Osteoblast (primary cell): ENCODE data around the gene MAP2K5. TPM values are rescaled to one million over a fixed set of nuclear protein-coding genes. Genes with fewer than 3 reads are reported as not detected.

ENCODE experiments used
- DNase-seq: peaks from one replicate; pipeline ENCODE4 v3.0.0; 2011; ENCODE audit warnings: low spot score, mixed read lengths; ENCODE audit not compliant: insufficient read length; ENCODE audit errors: missing footprints
- H2AFZ ChIP-seq: 2 replicates; pipeline ENCODE4 v1.6.0; 2011; ENCODE audit warnings: mild to moderate bottlenecking, low read length
- H3K27ac ChIP-seq: 2 replicates; pipeline ENCODE4 v1.5.1; 2011; ENCODE audit warnings: mild to moderate bottlenecking, low read depth, low read length, moderate library complexity
- H3K27me3 ChIP-seq: 2 replicates; pipeline ENCODE4 v1.6.0; 2012; ENCODE audit warnings: mild to moderate bottlenecking, control low read depth, inconsistent platforms, low read length, moderate library complexity; ENCODE audit not compliant: insufficient read depth
- H3K36me3 ChIP-seq: 2 replicates; pipeline ENCODE4 v1.5.1; 2011; ENCODE audit warnings: mild to moderate bottlenecking, low read length, control low read depth, moderate library complexity; ENCODE audit not compliant: insufficient read depth
- H3K4me1 ChIP-seq: 2 replicates; pipeline ENCODE4 v1.5.1; 2011; ENCODE audit warnings: mild to moderate bottlenecking, low read length, control low read depth, moderate library complexity; ENCODE audit not compliant: insufficient read depth
- H3K4me2 ChIP-seq: 2 replicates; pipeline ENCODE4 v1.6.0; 2011; ENCODE audit warnings: mild to moderate bottlenecking, low read length; ENCODE audit not compliant: insufficient read depth
- H3K4me3 ChIP-seq: fragments of 200-600 bp; sonication (generic); 3 replicates; pipeline ENCODE4 v1.5.1; 2012; ENCODE audit warnings: mild to moderate bottlenecking, low read length, inconsistent platforms; ENCODE audit not compliant: insufficient read depth
- H3K79me2 ChIP-seq: 2 replicates; pipeline ENCODE4 v1.6.0; 2012; ENCODE audit warnings: mild to moderate bottlenecking, low read length, control low read depth, inconsistent platforms; ENCODE audit not compliant: insufficient read depth
- H3K9me3 ChIP-seq: 2 replicates; pipeline ENCODE4 v1.5.1; 2011; ENCODE audit warnings: low read depth, low read length, control low read depth
- H4K20me1 ChIP-seq: 2 replicates; pipeline ENCODE4 v1.6.0; 2012; ENCODE audit warnings: mild to moderate bottlenecking, low read length, control low read depth; ENCODE audit not compliant: insufficient read depth
- CTCF ChIP-seq: IDR thresholded peaks from 2 replicates; pipeline ENCODE4 v1.5.1; 2011; ENCODE audit warnings: mild to moderate bottlenecking, low read depth, low read length, moderate library complexity; ENCODE audit errors: extremely low read depth
- total RNA-seq: library from RNA; depleted of rRNA; stranded (reverse); fragments of >200 nt; gene quantifications from 2 replicates; pipeline ENCODE4 v1.2.3, GENCODE V29; 2012

MAP2K5 gene
- total RNA-seq, 1 donor = 10.1 TPM

GRCh38 chr15:67641453-67641852 is 99.0 kb downstream of the MAP2K5 start:
- H3K79me2 ChIP-seq = no peaks in the 10 kb centered on the region
- no peak for TF ChIP-seq CTCF
- no peak overlapping the region for H3K27ac ChIP-seq
- peak; percentile 68 for DNase-seq
- no peaks in the 10 kb centered on the region for H3K36me3 ChIP-seq
- H2AFZ ChIP-seq = no peak overlapping the region
- H3K4me3 ChIP-seq = no peak overlapping the region
- no peaks in the 10 kb centered on the region for H4K20me1 ChIP-seq
- H3K4me2 ChIP-seq = no peak overlapping the region
- no peaks in the 10 kb centered on the region for H3K4me1 ChIP-seq
- H3K27me3 ChIP-seq = no peaks in the 10 kb centered on the region
- H3K9me3 ChIP-seq = no peaks in the 10 kb centered on the region

GRCh38 chr15:67646847-67647246 is 104.3 kb downstream of the MAP2K5 start:
- no peak for DNase-seq
- no peak overlapping the region for H3K4me2 ChIP-seq

GRCh38 chr15:67652586-67652985 is 110.1 kb downstream of the MAP2K5 start:
- H3K4me1 ChIP-seq = no peaks in the 10 kb centered on the region
- no peaks in the 10 kb centered on the region for H3K9me3 ChIP-seq
- no peak overlapping the region for H3K4me2 ChIP-seq
- H3K27me3 ChIP-seq = no peaks in the 10 kb centered on the region
- H3K27ac ChIP-seq = no peak overlapping the region
- H3K79me2 ChIP-seq = no peaks in the 10 kb centered on the region
- no peak for DNase-seq
- H3K36me3 ChIP-seq = peaks cover 4% of the 10 kb centered on the region
- H3K4me3 ChIP-seq = no peak overlapping the region
- no peak overlapping the region for H2AFZ ChIP-seq
- no peaks in the 10 kb centered on the region for H4K20me1 ChIP-seq
- TF ChIP-seq CTCF = no peak

More at GRCh38 chr15:67646847-67647246, 104.3 kb downstream of the MAP2K5 start:
- Histone ChIP-seq H2AFZ (no peak overlapping the region), H3K4me1 (no peaks in the 10 kb centered on the region), H3K36me3 (peaks cover 10% of the 10 kb centered on the region), H3K9me3 (no peaks in the 10 kb centered on the region), H4K20me1 (no peaks in the 10 kb centered on the region), H3K27me3 (no peaks in the 10 kb centered on the region), H3K27ac (no peak overlapping the region), H3K4me3 (no peak overlapping the region), H3K79me2 (no peaks in the 10 kb centered on the region)
- TF ChIP-seq CTCF = no peak

GRCh38 chr15:67660446-67660845 is 117.9 kb downstream of the MAP2K5 start:
- no peak overlapping the region for H2AFZ ChIP-seq
- no peaks in the 10 kb centered on the region for H4K20me1 ChIP-seq
- no peak overlapping the region for H3K4me3 ChIP-seq
- no peak overlapping the region for H3K27ac ChIP-seq
- H3K79me2 ChIP-seq = no peaks in the 10 kb centered on the region
- H3K4me1 ChIP-seq = peaks cover 5% of the 10 kb centered on the region
- H3K9me3 ChIP-seq = no peaks in the 10 kb centered on the region
- DNase-seq = no peak
- H3K36me3 ChIP-seq = no peaks in the 10 kb centered on the region
- TF ChIP-seq CTCF = no peak
- no peak overlapping the region for H3K4me2 ChIP-seq
- no peaks in the 10 kb centered on the region for H3K27me3 ChIP-seq
